Endodermal cell (in vitro differentiated cells): ENCODE results near the gene OMD. TPM values are rescaled to one million over a fixed set of nuclear protein-coding genes. Genes with fewer than 3 reads are reported as not detected.

Experiments used
- DNase-seq: peaks from one replicate; pipeline ENCODE4 v3.0.0-alpha.2; 2017
- H3K27ac ChIP-seq: 2 replicates; pipeline ENCODE4 v1.5.1; 2013; ENCODE audit warnings: mild to moderate bottlenecking, low read depth, low read length, moderate library complexity
- H3K27me3 ChIP-seq: 2 replicates; pipeline ENCODE4 v1.6.1; 2013; ENCODE audit warnings: mild to moderate bottlenecking, low read length, moderate library complexity; ENCODE audit not compliant: insufficient read depth, control insufficient read depth, poor library complexity, severe bottlenecking
- H3K36me3 ChIP-seq: 2 replicates; pipeline ENCODE4 v1.7.0; 2013; ENCODE audit warnings: mild to moderate bottlenecking, low read length, moderate library complexity; ENCODE audit not compliant: control insufficient read depth, insufficient read depth
- H3K4me1 ChIP-seq: one replicate; pipeline ENCODE4 v1.7.0; 2013; ENCODE audit warnings: low read length; ENCODE audit not compliant: control insufficient read depth, insufficient read depth
- H3K4me3 ChIP-seq: 2 replicates; pipeline ENCODE4 v1.5.1; 2013; ENCODE audit warnings: mild to moderate bottlenecking, low read length, moderate library complexity
- H3K9ac ChIP-seq: 2 replicates; pipeline ENCODE4 v1.6.1; 2013; ENCODE audit warnings: mild to moderate bottlenecking, low read length, moderate library complexity; ENCODE audit not compliant: poor library complexity, severe bottlenecking; ENCODE audit errors: extremely low read depth
- H3K9me3 ChIP-seq: 2 replicates; pipeline ENCODE4 v1.6.1; 2013; ENCODE audit warnings: mild to moderate bottlenecking, low read length, moderate library complexity; ENCODE audit not compliant: control insufficient read depth
- H3K27ac Mint-ChIP-seq: 2 replicates; pipeline ENCODE4 v1.8.0; 2020; ENCODE audit warnings: mixed read lengths
- H3K27me3 Mint-ChIP-seq: 2 replicates; pipeline ENCODE4 v1.8.0; 2021; ENCODE audit warnings: mild to moderate bottlenecking, mixed read lengths; ENCODE audit not compliant: insufficient read depth
- H3K36me3 Mint-ChIP-seq: 2 replicates; pipeline ENCODE4 v1.8.0; 2020; ENCODE audit warnings: low read depth, mixed read lengths
- H3K4me1 Mint-ChIP-seq: 2 replicates; pipeline ENCODE4 v1.8.0; 2020; ENCODE audit warnings: mixed read lengths
- H3K4me3 Mint-ChIP-seq: 2 replicates; pipeline ENCODE4 v1.8.0; 2020; ENCODE audit warnings: mild to moderate bottlenecking, moderate library complexity, mixed read lengths
- H3K9me3 Mint-ChIP-seq: 2 replicates; pipeline ENCODE4 v1.8.0; 2020; ENCODE audit warnings: mild to moderate bottlenecking, mixed read lengths
- CTCF ChIP-seq: fragments of 200-600 bp; sonication (generic); conservative IDR thresholded peaks from 2 replicates; pipeline ENCODE4 v1.5.0; 2021; ENCODE audit warnings: antibody characterized with exemption, mild to moderate bottlenecking
- WGBS, 2 experiments: methylation state at CpG; one replicate each; pipeline versions ENCODE4 v1.1.5 to v1.1.7; 2013; ENCODE audit warnings: missing lambda C conversion rate in 2 of 2, mixed read lengths in 1 of 2; ENCODE audit not compliant: insufficient coverage in 1 of 2, insufficient read length in 1 of 2; 5-methylcytosine and 5-hydroxymethylcytosine counted together
- total RNA-seq, 2 donors: library from RNA; stranded (reverse); fragmentation: NEBNext Ultra II Directional in 1 of 2; extraction: Animal tissue kit (Norgen Biotek cat#: 25700) in 1 of 2; gene quantifications; 2 replicates in 1 of 2; 3 replicates in 1 of 2; pipeline ENCODE4 v1.2.1, GENCODE V29; 2021

Gene OMD
- total RNA-seq, 2 donors from 2014 or later = not detected

GRCh38 chr9:92378865-92379560, 45.3 kb downstream of the OMD start:
- Mint-ChIP-seq H3K9me3 (no peaks in the 10 kb centered on the region), H3K4me3 (no peak overlapping the region), H3K27me3 (no peaks in the 10 kb centered on the region), H3K36me3 (no peaks in the 10 kb centered on the region), H3K27ac (no peak overlapping the region), H3K4me1 (peaks cover 27% of the 10 kb centered on the region)
- Histone ChIP-seq H3K27me3 (no peaks in the 10 kb centered on the region), H3K4me1 (peaks cover 7% of the 10 kb centered on the region), H3K4me3 (no peak overlapping the region), H3K9me3 (no peaks in the 10 kb centered on the region), H3K27ac (peak overlapping the region; percentile 26), H3K9ac (no peak overlapping the region), H3K36me3 (no peaks in the 10 kb centered on the region)
- DNase-seq = no peak
- WGBS, 2 experiments = 67% methylated on average over 7 of the region's 7 CpGs; no CpG with 5 or more reads in 1 of the 2 experiments
- no peak for TF ChIP-seq CTCF

- Histone ChIP-seq H3K4me3 (no peak overlapping the region), H3K36me3 (no peaks in the 10 kb centered on the region), H3K27ac (no peak overlapping the region), H3K4me1 (peaks cover 7% of the 10 kb centered on the region), H3K27me3 (no peaks in the 10 kb centered on the region), H3K9ac (no peak overlapping the region), H3K9me3 (no peaks in the 10 kb centered on the region)
- DNase-seq = peak; percentile 46
- no peak overlapping the region for H3K4me3 Mint-ChIP-seq
- no peak overlapping the region for H3K27ac Mint-ChIP-seq
- peaks cover 27% of the 10 kb centered on the region for H3K4me1 Mint-ChIP-seq
- WGBS, 2 experiments = 61 to 83% methylated on average over 1 to 2 of the region's 2 CpGs
- no peaks in the 10 kb centered on the region for H3K9me3 Mint-ChIP-seq
- no peak for TF ChIP-seq CTCF
- no peaks in the 10 kb centered on the region for H3K27me3 Mint-ChIP-seq
- H3K36me3 Mint-ChIP-seq = peaks cover 1% of the 10 kb centered on the region
These were observed 46.4 kb downstream of the OMD start for GRCh38 chr9:92377876-92378275.

GRCh38 chr9:92373167-92373566, 51.1 kb downstream of the OMD start:
- H3K9me3 ChIP-seq = no peaks in the 10 kb centered on the region
- Mint-ChIP-seq H3K4me3 (no peak overlapping the region), H3K9me3 (no peaks in the 10 kb centered on the region), H3K4me1 (peaks cover 13% of the 10 kb centered on the region), H3K36me3 (peaks cover 1% of the 10 kb centered on the region), H3K27ac (no peak overlapping the region), H3K27me3 (no peaks in the 10 kb centered on the region)
- no peak overlapping the region for H3K4me3 ChIP-seq
- H3K27me3 ChIP-seq = no peaks in the 10 kb centered on the region
- DNase-seq = no peak
- no peak overlapping the region for H3K27ac ChIP-seq
- no peak for TF ChIP-seq CTCF
- WGBS, 2 experiments = 98 to 100% methylated on average over 1 to 2 of the region's 2 CpGs
- no peaks in the 10 kb centered on the region for H3K36me3 ChIP-seq
- H3K4me1 ChIP-seq = peaks cover 2% of the 10 kb centered on the region
- no peak overlapping the region for H3K9ac ChIP-seq
